Measurements from ENCODE around the gene MGST2.

Gene MGST2

DNA sequence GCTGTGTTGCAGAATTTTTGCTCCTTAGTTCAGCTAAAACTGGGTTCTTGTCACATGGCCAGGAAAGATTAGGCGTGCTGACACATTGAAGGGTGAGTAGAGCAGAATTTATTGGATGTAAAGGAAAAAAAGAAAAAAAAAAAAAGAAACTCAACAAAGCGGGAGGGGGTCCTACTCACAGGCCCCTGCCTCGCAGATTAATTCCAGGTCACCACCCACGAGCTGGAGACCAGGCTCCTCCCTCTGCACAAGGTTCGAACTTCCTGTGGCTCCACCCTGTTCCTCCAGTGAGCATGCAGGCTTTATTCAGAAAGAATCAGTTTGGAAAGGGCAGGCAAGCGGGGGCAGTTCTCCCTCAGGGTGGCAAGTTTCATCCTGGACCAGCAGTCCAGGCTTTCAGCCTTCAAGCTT is 17.1 kb downstream of the MGST2 start:
- H3K4me1 ChIP-seq (ENCODE audit: control insufficient read depth in 1 of 2, insufficient read depth in 2 of 2, low read length in 2 of 2), result no peaks in the 10 kb centered on the region
- no peaks in the 10 kb centered on the region for H3K79me1 ChIP-seq (ENCODE audit: low read length)
- no peak overlapping the region for H3K4me2 ChIP-seq (ENCODE audit: low read length)
- H3K14ac ChIP-seq (ENCODE audit: low read length), result no peak overlapping the region
- no peaks in the 10 kb centered on the region for H3K79me2 ChIP-seq (ENCODE audit: control insufficient read depth, insufficient read depth, low read length, poor library complexity)
- no peak overlapping the region for H3K4me3 ChIP-seq (ENCODE audit: low read depth, low read length)
- H2AK5ac ChIP-seq (ENCODE audit: low read length), result no peak overlapping the region
- no peak overlapping the region for H3K9ac ChIP-seq (ENCODE audit: low read length)
- H3K9me3 ChIP-seq (ENCODE audit: insufficient read depth, low read depth, low read length), result peaks cover 3% of the 10 kb centered on the region
- no peak overlapping the region for H3K27ac ChIP-seq (ENCODE audit: low read depth, low read length)
- H3K27me3 ChIP-seq (ENCODE audit: insufficient read depth, low read length), result no peaks in the 10 kb centered on the region
- H4K8ac ChIP-seq (ENCODE audit: low read depth, low read length), result no peak overlapping the region
- no peak overlapping the region for H4K12ac ChIP-seq (ENCODE audit: low read depth, low read length)
- no peak overlapping the region for H2AFZ ChIP-seq (ENCODE audit: insufficient read depth, low read length, poor library complexity)
- H3K23ac ChIP-seq (ENCODE audit: low read length), result no peak overlapping the region
- no peak overlapping the region for H2BK12ac ChIP-seq (ENCODE audit: low read length)
- H2BK5ac ChIP-seq (ENCODE audit: low read depth, low read length, poor library complexity), result no peak overlapping the region
- no peak overlapping the region for H3K4ac ChIP-seq (ENCODE audit: low read depth, low read length)
- H4K91ac ChIP-seq (ENCODE audit: low read depth, low read length), result no peak overlapping the region
- no peak overlapping the region for H3K18ac ChIP-seq (ENCODE audit: low read length)
- WGBS (ENCODE audit: extremely low coverage, insufficient coverage, insufficient read length), result no CpG with 5 or more reads among the region's 6 CpGs
- peaks cover 2 to 4% of the 10 kb centered on the region in 2 experiments for H3K36me3 ChIP-seq (ENCODE audit: control insufficient read depth in 1 of 2, insufficient read depth in 2 of 2, low read length in 2 of 2)
- DNase-seq, result no peak
- H2BK120ac ChIP-seq (ENCODE audit: insufficient read depth, low read length, poor library complexity), result no peak overlapping the region

DNA sequence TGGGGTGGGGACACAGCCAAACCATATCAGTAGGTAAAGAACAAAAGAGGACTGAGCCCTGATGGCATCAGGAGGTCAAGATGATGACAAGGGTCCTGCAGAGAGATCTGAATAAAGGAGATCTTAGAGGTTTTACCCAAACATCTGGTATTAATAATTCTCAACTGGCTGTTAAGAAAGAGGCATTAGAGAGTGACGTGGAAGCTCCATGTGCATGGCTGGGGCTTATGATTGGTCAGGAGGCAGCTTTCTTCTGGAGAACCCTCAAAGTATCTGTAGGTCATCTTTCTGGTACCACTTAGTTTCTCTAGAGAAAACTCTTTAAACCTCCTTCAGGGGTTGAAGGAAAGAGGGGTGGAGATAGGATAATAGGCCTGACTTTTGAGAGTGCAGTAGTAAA is 18.7 kb downstream of the MGST2 start:
- Histone ChIP-seq H3K79me1 (ENCODE audit: low read length) (no peaks in the 10 kb centered on the region), H3K4ac (ENCODE audit: low read depth, low read length) (no peak overlapping the region), H3K27me3 (ENCODE audit: insufficient read depth, low read length) (no peaks in the 10 kb centered on the region), H2BK12ac (ENCODE audit: low read length) (no peak overlapping the region), H3K14ac (ENCODE audit: low read length) (no peak overlapping the region), H3K23ac (ENCODE audit: low read length) (no peak overlapping the region), H3K9ac (ENCODE audit: low read length) (no peak overlapping the region), H3K27ac (ENCODE audit: low read depth, low read length) (no peak overlapping the region), H4K12ac (ENCODE audit: low read depth, low read length) (no peak overlapping the region), H3K4me2 (ENCODE audit: low read length) (no peak overlapping the region), H2BK120ac (ENCODE audit: insufficient read depth, low read length, poor library complexity) (no peak overlapping the region), H2AFZ (ENCODE audit: insufficient read depth, low read length, poor library complexity) (no peak overlapping the region), H3K4me3 (ENCODE audit: low read depth, low read length) (no peak overlapping the region), H3K36me3 (ENCODE audit: control insufficient read depth in 1 of 2, insufficient read depth in 2 of 2, low read length in 2 of 2) (peaks cover 0 to 2% of the 10 kb centered on the region in 2 experiments), H3K4me1 (ENCODE audit: control insufficient read depth in 1 of 2, insufficient read depth in 2 of 2, low read length in 2 of 2) (no peaks in the 10 kb centered on the region), H3K18ac (ENCODE audit: low read length) (no peak overlapping the region), H4K91ac (ENCODE audit: low read depth, low read length) (no peak overlapping the region), H3K79me2 (ENCODE audit: control insufficient read depth, insufficient read depth, low read length, poor library complexity) (no peaks in the 10 kb centered on the region), H2BK5ac (ENCODE audit: low read depth, low read length, poor library complexity) (no peak overlapping the region), H2AK5ac (ENCODE audit: low read length) (no peak overlapping the region), H3K9me3 (ENCODE audit: insufficient read depth, low read depth, low read length) (peaks cover 3% of the 10 kb centered on the region), H4K8ac (ENCODE audit: low read depth, low read length) (no peak overlapping the region)
- no peak for DNase-seq
- no CpG with 5 or more reads among the region's 1 CpG for WGBS (ENCODE audit: extremely low coverage, insufficient coverage, insufficient read length)

DNA sequence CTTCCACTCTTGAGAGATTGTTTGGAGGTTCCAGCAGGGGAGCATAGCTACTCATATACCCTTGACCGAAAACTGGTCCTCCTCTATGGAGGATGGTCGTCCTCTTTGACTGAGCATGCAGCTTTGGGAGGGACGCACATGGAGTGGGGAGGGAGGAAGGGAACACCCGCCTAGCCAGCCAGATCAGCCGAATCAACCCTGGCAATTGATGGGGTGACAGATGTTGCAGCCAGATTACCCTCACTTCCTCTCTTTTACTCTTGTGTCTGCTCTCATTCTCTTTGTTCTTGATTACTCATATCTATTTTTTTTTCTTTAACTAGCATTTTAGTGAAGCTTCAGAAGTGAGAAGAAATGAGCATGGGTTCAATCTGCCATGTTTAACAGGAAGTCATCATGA is 19.6 kb downstream of the MGST2 start:
- Histone ChIP-seq H3K4ac (ENCODE audit: low read depth, low read length) (no peak overlapping the region), H3K79me1 (ENCODE audit: low read length) (no peaks in the 10 kb centered on the region), H3K14ac (ENCODE audit: low read length) (no peak overlapping the region), H4K91ac (ENCODE audit: low read depth, low read length) (no peak overlapping the region), H4K12ac (ENCODE audit: low read depth, low read length) (no peak overlapping the region), H3K18ac (ENCODE audit: low read length) (no peak overlapping the region), H3K4me2 (ENCODE audit: low read length) (no peak overlapping the region), H3K23ac (ENCODE audit: low read length) (no peak overlapping the region), H3K9me3 (ENCODE audit: insufficient read depth, low read depth, low read length) (peaks cover 3% of the 10 kb centered on the region), H2AFZ (ENCODE audit: insufficient read depth, low read length, poor library complexity) (no peak overlapping the region), H4K8ac (ENCODE audit: low read depth, low read length) (no peak overlapping the region), H2AK5ac (ENCODE audit: low read length) (no peak overlapping the region), H3K27me3 (ENCODE audit: insufficient read depth, low read length) (no peaks in the 10 kb centered on the region), H3K4me3 (ENCODE audit: low read depth, low read length) (no peak overlapping the region), H3K9ac (ENCODE audit: low read length) (no peak overlapping the region), H2BK12ac (ENCODE audit: low read length) (no peak overlapping the region), H3K4me1 (ENCODE audit: control insufficient read depth in 1 of 2, insufficient read depth in 2 of 2, low read length in 2 of 2) (no peaks in the 10 kb centered on the region), H2BK120ac (ENCODE audit: insufficient read depth, low read length, poor library complexity) (no peak overlapping the region), H2BK5ac (ENCODE audit: low read depth, low read length, poor library complexity) (no peak overlapping the region), H3K27ac (ENCODE audit: low read depth, low read length) (no peak overlapping the region), H3K79me2 (ENCODE audit: control insufficient read depth, insufficient read depth, low read length, poor library complexity) (no peaks in the 10 kb centered on the region), H3K36me3 (ENCODE audit: control insufficient read depth in 1 of 2, insufficient read depth in 2 of 2, low read length in 2 of 2) (peaks cover 0 to 2% of the 10 kb centered on the region in 2 experiments)
- no peak for DNase-seq
- no CpG with 5 or more reads among the region's 5 CpGs for WGBS (ENCODE audit: extremely low coverage, insufficient coverage, insufficient read length)

DNA sequence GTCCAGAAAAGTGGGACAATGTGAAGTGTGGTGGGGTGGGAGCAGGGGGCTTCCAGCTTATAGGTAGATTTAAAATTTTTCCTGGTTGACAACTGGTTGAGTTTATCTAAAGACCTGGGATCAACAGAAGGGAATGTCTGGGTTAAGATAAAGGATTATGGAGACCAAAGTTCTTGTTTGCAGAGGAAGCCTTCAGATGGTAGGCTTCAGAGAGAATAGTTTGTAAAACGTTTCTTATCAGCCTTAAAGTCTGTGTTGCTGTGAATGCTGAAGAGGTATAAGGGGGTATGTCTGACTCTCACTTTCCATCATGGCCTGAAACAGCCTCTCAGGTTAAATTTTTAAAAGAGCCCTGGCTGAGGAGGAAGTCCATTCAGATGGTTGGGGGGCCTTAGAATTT is 20.5 kb downstream of the MGST2 start:
- Histone ChIP-seq H3K4ac (ENCODE audit: low read depth, low read length) (no peak overlapping the region), H3K9me3 (ENCODE audit: insufficient read depth, low read depth, low read length) (peaks cover 3% of the 10 kb centered on the region), H4K8ac (ENCODE audit: low read depth, low read length) (no peak overlapping the region), H3K27me3 (ENCODE audit: insufficient read depth, low read length) (no peaks in the 10 kb centered on the region), H3K23ac (ENCODE audit: low read length) (no peak overlapping the region), H3K14ac (ENCODE audit: low read length) (no peak overlapping the region), H3K79me2 (ENCODE audit: control insufficient read depth, insufficient read depth, low read length, poor library complexity) (no peaks in the 10 kb centered on the region), H3K4me1 (ENCODE audit: control insufficient read depth in 1 of 2, insufficient read depth in 2 of 2, low read length in 2 of 2) (peaks cover 0 to 5% of the 10 kb centered on the region in 2 experiments), H3K4me2 (ENCODE audit: low read length) (no peak overlapping the region), H3K36me3 (ENCODE audit: control insufficient read depth in 1 of 2, insufficient read depth in 2 of 2, low read length in 2 of 2) (peaks cover 0 to 2% of the 10 kb centered on the region in 2 experiments), H2AK5ac (ENCODE audit: low read length) (no peak overlapping the region), H2AFZ (ENCODE audit: insufficient read depth, low read length, poor library complexity) (no peak overlapping the region), H4K91ac (ENCODE audit: low read depth, low read length) (no peak overlapping the region), H3K79me1 (ENCODE audit: low read length) (no peaks in the 10 kb centered on the region), H3K9ac (ENCODE audit: low read length) (no peak overlapping the region), H3K18ac (ENCODE audit: low read length) (no peak overlapping the region), H3K4me3 (ENCODE audit: low read depth, low read length) (no peak overlapping the region), H3K27ac (ENCODE audit: low read depth, low read length) (no peak overlapping the region), H4K12ac (ENCODE audit: low read depth, low read length) (no peak overlapping the region), H2BK120ac (ENCODE audit: insufficient read depth, low read length, poor library complexity) (no peak overlapping the region), H2BK5ac (ENCODE audit: low read depth, low read length, poor library complexity) (no peak overlapping the region), H2BK12ac (ENCODE audit: low read length) (no peak overlapping the region)
- no peak for DNase-seq
- no CpG with 5 or more reads among the region's 1 CpG for WGBS (ENCODE audit: extremely low coverage, insufficient coverage, insufficient read length)
